WTC11 (cell line): ENCODE results near the gene TCTN1. TPM values are rescaled to one million over a fixed set of nuclear protein-coding genes. Genes with fewer than 3 reads are reported as not detected.

ENCODE experiments used
- ATAC-seq: fragments of 200-7000 bp; cut with Tn5 transposase; 2 replicates; pipeline ENCODE4 v1.10.0; 2021; ENCODE audit warnings: mild to moderate bottlenecking, moderate library complexity
- CTCF ChIA-PET: fragments of 300-600 bp; sonication (Branson Sonifier 250); formaldehyde crosslinking; loops from one replicate; lab custom pipeline; 2021; ENCODE audit warnings: antibody characterized with exemption; lab: Charles Lee
- POLR2A ChIA-PET: fragments of 350-600 bp; sonication (Branson Sonifier 250); formaldehyde crosslinking; loops from one replicate; lab custom pipeline; 2021; ENCODE audit warnings: antibody characterized with exemption; lab: Charles Lee
- DNase-seq: peaks from one replicate; pipeline ENCODE4 v3.0.0; 2021; ENCODE audit warnings: low spot score
- H3K27ac Mint-ChIP-seq: 2 replicates; pipeline ENCODE4 v1.8.0; 2021; ENCODE audit warnings: mixed read lengths
- H3K27me3 Mint-ChIP-seq: 2 replicates; pipeline ENCODE4 v1.8.0; 2021; ENCODE audit warnings: low read depth, mild to moderate bottlenecking, moderate library complexity, mixed read lengths
- H3K36me3 Mint-ChIP-seq: 2 replicates; pipeline ENCODE4 v1.8.0; 2021; ENCODE audit warnings: mixed read lengths
- H3K4me1 Mint-ChIP-seq: 2 replicates; pipeline ENCODE4 v1.8.0; 2022; ENCODE audit warnings: mixed read lengths
- H3K4me3 Mint-ChIP-seq: 2 replicates; pipeline ENCODE4 v1.8.0; 2021; ENCODE audit warnings: mild to moderate bottlenecking, moderate library complexity, mixed read lengths
- H3K9me3 Mint-ChIP-seq: 2 replicates; pipeline ENCODE4 v1.8.0; 2021; ENCODE audit warnings: mixed read lengths
- ETV6 ChIP-seq: sonication (generic); formaldehyde crosslinking; IDR thresholded peaks from 2 replicates; pipeline ENCODE4 v1.8.1; 2022; ENCODE audit warnings: mild to moderate bottlenecking, missing genetic modification reagents
- FOXJ3 ChIP-seq: sonication (generic); formaldehyde crosslinking; IDR thresholded peaks from 2 replicates; pipeline ENCODE4 v1.9.0; 2021; ENCODE audit warnings: missing genetic modification reagents, mild to moderate bottlenecking, borderline replicate concordance
- FOXK1 ChIP-seq: sonication (generic); formaldehyde crosslinking; IDR thresholded peaks from 2 replicates; pipeline ENCODE4 v1.8.0; 2022; ENCODE audit warnings: mild to moderate bottlenecking, moderate library complexity, missing genetic modification reagents
- MYBL2 ChIP-seq: sonication (generic); formaldehyde crosslinking; IDR thresholded peaks from 2 replicates; pipeline ENCODE4 v1.8.1; 2023; ENCODE audit warnings: mild to moderate bottlenecking, moderate library complexity, missing genetic modification reagents
- NFATC4 ChIP-seq: fragments of 250-450 bp; sonication (Bioruptor Pico); IDR thresholded peaks from 2 replicates; pipeline ENCODE4 v1.9.0; 2021; ENCODE audit warnings: mild to moderate bottlenecking
- OVOL2 ChIP-seq: fragments of 250-450 bp; sonication (Bioruptor Pico); IDR thresholded peaks from 2 replicates; pipeline ENCODE4 v1.9.0; 2021; ENCODE audit warnings: mild to moderate bottlenecking, borderline replicate concordance
- ZBTB21 ChIP-seq: sonication (generic); formaldehyde crosslinking; IDR thresholded peaks from 2 replicates; pipeline ENCODE4 v1.8.1; 2023; ENCODE audit warnings: mild to moderate bottlenecking, missing genetic modification reagents, borderline replicate concordance
- ZNF121 ChIP-seq: sonication (generic); formaldehyde crosslinking; IDR thresholded peaks from 2 replicates; pipeline ENCODE4 v1.8.0; 2023; ENCODE audit warnings: missing genetic modification reagents
- ZNF263 ChIP-seq: sonication (generic); formaldehyde crosslinking; IDR thresholded peaks from 2 replicates; pipeline ENCODE4 v1.8.1; 2022; ENCODE audit warnings: low read depth, mild to moderate bottlenecking, moderate library complexity, missing genetic modification reagents
- ZNF396 ChIP-seq: fragments of 250-450 bp; sonication (Bioruptor Pico); IDR thresholded peaks from 2 replicates; pipeline ENCODE4 v1.8.0; 2021; ENCODE audit warnings: mild to moderate bottlenecking, moderate library complexity, borderline replicate concordance
- total RNA-seq: library from RNA; stranded (reverse); gene quantifications from 3 replicates; pipeline ENCODE4 v1.2.3, GENCODE V29; 2021
- TF ChIP-seq, protein P1 (sequence below): sonication (generic); formaldehyde crosslinking; IDR thresholded peaks from 2 replicates; pipeline ENCODE4 v1.8.0; 2022; ENCODE audit warnings: mild to moderate bottlenecking, missing genetic modification reagents
- TF ChIP-seq, protein P2 (sequence below): fragments of 250-450 bp; sonication (Bioruptor Pico); IDR thresholded peaks from 2 replicates; pipeline ENCODE4 v1.9.0; 2021; ENCODE audit warnings: mild to moderate bottlenecking
- TF ChIP-seq, protein P3 (sequence below): fragments of 250-450 bp; sonication (Bioruptor Pico); conservative IDR thresholded peaks from 2 replicates; pipeline ENCODE4 v1.9.0; 2021; ENCODE audit warnings: mild to moderate bottlenecking
- TF ChIP-seq, protein P4 (sequence below): sonication (generic); formaldehyde crosslinking; IDR thresholded peaks from 2 replicates; pipeline ENCODE4 v1.8.0; 2023; ENCODE audit warnings: missing genetic modification reagents, mild to moderate bottlenecking, borderline replicate concordance
- TF ChIP-seq, protein P5 (sequence below): sonication (generic); formaldehyde crosslinking; IDR thresholded peaks from 2 replicates; pipeline ENCODE4 v1.8.0; 2022; ENCODE audit warnings: missing genetic modification reagents
- TF ChIP-seq, protein P6 (sequence below): sonication (generic); formaldehyde crosslinking; IDR thresholded peaks from 2 replicates; pipeline ENCODE4 v1.8.0; 2023; ENCODE audit warnings: mild to moderate bottlenecking, missing genetic modification reagents
- TF ChIP-seq, protein P7 (sequence below): sonication (generic); formaldehyde crosslinking; IDR thresholded peaks from 2 replicates; pipeline ENCODE4 v1.8.0; 2023; ENCODE audit warnings: missing genetic modification reagents

Gene TCTN1
- total RNA-seq, 1 experiment from 2014 or later, result 10.3 TPM

DNA sequence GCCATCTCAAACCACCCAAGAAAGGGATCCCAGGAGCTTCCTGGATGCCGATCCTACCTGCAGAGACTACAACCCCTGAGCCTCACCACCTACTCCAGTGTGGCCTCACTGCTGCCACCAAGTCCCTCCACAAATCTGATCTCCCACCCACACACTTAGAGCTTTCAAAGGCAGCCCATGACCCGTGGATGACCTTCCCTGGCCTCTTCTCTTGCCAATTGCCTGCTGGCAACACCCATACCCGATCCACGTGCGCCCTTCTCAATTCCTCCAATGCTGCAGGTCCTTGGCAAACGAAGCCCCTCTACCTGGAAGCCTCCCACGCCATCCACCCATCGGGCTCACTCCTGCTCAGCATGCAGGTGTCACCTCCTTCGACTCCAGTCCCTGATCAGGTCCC lies 44.3 kb downstream of the TCTN1 start:
- no peak overlapping the region for H3K27ac Mint-ChIP-seq
- POLR2A ChIA-PET, result interaction anchor here (0.7 kb wide), 1 partner anchor 12 kb away, joined by 3 read pairs; no protein-coding TSS in a partner anchor
- H3K4me3 Mint-ChIP-seq, result no peak overlapping the region
- TF ChIP-seq NFATC4 (no peak), FOXJ3 (CRISPR knock-in tag) (no peak), ZBTB21 (CRISPR knock-in tag) (no peak), ZNF263 (CRISPR knock-in tag) (no peak), ZNF121 (no peak), FOXK1 (CRISPR knock-in tag) (no peak), OVOL2 (CRISPR knock-in tag) (no peak), ZNF396 (CRISPR knock-in tag) (no peak), MYBL2 (CRISPR knock-in tag) (no peak), ETV6 (CRISPR knock-in tag) (no peak)
- TF ChIP-seq, protein P1, sequence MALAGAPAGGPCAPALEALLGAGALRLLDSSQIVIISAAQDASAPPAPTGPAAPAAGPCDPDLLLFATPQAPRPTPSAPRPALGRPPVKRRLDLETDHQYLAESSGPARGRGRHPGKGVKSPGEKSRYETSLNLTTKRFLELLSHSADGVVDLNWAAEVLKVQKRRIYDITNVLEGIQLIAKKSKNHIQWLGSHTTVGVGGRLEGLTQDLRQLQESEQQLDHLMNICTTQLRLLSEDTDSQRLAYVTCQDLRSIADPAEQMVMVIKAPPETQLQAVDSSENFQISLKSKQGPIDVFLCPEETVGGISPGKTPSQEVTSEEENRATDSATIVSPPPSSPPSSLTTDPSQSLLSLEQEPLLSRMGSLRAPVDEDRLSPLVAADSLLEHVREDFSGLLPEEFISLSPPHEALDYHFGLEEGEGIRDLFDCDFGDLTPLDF (CRISPR knock-in tag), result no peak
- TF ChIP-seq, protein P2, sequence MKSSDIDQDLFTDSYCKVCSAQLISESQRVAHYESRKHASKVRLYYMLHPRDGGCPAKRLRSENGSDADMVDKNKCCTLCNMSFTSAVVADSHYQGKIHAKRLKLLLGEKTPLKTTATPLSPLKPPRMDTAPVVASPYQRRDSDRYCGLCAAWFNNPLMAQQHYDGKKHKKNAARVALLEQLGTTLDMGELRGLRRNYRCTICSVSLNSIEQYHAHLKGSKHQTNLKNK (CRISPR knock-in tag), result no peak
- TF ChIP-seq, protein P3, sequence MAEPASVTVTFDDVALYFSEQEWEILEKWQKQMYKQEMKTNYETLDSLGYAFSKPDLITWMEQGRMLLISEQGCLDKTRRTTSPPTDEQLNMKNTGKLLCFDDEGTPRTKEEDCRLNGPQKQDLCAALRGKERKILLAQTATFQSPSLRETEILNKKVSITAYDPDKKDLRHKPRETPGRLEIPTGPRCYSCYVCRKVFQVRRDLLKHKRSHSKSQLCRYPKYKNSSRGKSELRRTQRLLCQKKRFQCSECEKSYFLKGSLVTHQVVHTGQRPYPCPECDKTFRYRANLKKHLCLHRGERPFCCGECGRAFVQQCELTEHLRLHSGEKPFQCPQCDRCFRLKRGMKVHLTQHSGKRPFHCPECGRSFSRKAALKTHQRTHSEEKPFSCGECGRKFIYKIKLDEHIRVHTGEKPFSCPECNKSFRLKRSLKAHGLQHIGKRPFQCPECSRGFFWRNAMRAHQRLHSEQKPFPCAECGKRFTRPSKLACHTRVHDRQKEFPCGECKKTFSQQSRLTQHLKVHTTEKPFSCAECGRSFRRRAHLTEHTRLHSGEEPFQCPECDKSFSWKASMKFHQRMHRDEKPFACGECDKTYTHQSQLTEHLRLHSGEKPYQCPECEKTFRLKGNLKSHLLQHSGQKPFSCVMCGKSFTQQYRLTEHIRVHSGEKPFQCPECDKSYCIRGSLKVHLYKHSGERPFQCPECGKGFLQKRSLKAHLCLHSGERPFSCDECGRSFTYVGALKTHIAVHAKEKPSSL, result no peak
- TF ChIP-seq, protein P4, sequence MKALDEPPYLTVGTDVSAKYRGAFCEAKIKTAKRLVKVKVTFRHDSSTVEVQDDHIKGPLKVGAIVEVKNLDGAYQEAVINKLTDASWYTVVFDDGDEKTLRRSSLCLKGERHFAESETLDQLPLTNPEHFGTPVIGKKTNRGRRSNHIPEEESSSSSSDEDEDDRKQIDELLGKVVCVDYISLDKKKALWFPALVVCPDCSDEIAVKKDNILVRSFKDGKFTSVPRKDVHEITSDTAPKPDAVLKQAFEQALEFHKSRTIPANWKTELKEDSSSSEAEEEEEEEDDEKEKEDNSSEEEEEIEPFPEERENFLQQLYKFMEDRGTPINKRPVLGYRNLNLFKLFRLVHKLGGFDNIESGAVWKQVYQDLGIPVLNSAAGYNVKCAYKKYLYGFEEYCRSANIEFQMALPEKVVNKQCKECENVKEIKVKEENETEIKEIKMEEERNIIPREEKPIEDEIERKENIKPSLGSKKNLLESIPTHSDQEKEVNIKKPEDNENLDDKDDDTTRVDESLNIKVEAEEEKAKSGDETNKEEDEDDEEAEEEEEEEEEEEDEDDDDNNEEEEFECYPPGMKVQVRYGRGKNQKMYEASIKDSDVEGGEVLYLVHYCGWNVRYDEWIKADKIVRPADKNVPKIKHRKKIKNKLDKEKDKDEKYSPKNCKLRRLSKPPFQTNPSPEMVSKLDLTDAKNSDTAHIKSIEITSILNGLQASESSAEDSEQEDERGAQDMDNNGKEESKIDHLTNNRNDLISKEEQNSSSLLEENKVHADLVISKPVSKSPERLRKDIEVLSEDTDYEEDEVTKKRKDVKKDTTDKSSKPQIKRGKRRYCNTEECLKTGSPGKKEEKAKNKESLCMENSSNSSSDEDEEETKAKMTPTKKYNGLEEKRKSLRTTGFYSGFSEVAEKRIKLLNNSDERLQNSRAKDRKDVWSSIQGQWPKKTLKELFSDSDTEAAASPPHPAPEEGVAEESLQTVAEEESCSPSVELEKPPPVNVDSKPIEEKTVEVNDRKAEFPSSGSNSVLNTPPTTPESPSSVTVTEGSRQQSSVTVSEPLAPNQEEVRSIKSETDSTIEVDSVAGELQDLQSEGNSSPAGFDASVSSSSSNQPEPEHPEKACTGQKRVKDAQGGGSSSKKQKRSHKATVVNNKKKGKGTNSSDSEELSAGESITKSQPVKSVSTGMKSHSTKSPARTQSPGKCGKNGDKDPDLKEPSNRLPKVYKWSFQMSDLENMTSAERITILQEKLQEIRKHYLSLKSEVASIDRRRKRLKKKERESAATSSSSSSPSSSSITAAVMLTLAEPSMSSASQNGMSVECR (CRISPR knock-in tag), result no peak
- TF ChIP-seq, protein P5, sequence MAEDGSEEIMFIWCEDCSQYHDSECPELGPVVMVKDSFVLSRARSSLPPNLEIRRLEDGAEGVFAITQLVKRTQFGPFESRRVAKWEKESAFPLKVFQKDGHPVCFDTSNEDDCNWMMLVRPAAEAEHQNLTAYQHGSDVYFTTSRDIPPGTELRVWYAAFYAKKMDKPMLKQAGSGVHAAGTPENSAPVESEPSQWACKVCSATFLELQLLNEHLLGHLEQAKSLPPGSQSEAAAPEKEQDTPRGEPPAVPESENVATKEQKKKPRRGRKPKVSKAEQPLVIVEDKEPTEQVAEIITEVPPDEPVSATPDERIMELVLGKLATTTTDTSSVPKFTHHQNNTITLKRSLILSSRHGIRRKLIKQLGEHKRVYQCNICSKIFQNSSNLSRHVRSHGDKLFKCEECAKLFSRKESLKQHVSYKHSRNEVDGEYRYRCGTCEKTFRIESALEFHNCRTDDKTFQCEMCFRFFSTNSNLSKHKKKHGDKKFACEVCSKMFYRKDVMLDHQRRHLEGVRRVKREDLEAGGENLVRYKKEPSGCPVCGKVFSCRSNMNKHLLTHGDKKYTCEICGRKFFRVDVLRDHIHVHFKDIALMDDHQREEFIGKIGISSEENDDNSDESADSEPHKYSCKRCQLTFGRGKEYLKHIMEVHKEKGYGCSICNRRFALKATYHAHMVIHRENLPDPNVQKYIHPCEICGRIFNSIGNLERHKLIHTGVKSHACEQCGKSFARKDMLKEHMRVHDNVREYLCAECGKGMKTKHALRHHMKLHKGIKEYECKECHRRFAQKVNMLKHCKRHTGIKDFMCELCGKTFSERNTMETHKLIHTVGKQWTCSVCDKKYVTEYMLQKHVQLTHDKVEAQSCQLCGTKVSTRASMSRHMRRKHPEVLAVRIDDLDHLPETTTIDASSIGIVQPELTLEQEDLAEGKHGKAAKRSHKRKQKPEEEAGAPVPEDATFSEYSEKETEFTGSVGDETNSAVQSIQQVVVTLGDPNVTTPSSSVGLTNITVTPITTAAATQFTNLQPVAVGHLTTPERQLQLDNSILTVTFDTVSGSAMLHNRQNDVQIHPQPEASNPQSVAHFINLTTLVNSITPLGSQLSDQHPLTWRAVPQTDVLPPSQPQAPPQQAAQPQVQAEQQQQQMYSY (CRISPR knock-in tag), result no peak
- TF ChIP-seq, protein P6, sequence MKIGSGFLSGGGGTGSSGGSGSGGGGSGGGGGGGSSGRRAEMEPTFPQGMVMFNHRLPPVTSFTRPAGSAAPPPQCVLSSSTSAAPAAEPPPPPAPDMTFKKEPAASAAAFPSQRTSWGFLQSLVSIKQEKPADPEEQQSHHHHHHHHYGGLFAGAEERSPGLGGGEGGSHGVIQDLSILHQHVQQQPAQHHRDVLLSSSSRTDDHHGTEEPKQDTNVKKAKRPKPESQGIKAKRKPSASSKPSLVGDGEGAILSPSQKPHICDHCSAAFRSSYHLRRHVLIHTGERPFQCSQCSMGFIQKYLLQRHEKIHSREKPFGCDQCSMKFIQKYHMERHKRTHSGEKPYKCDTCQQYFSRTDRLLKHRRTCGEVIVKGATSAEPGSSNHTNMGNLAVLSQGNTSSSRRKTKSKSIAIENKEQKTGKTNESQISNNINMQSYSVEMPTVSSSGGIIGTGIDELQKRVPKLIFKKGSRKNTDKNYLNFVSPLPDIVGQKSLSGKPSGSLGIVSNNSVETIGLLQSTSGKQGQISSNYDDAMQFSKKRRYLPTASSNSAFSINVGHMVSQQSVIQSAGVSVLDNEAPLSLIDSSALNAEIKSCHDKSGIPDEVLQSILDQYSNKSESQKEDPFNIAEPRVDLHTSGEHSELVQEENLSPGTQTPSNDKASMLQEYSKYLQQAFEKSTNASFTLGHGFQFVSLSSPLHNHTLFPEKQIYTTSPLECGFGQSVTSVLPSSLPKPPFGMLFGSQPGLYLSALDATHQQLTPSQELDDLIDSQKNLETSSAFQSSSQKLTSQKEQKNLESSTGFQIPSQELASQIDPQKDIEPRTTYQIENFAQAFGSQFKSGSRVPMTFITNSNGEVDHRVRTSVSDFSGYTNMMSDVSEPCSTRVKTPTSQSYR (CRISPR knock-in tag), result no peak
- TF ChIP-seq, protein P7, sequence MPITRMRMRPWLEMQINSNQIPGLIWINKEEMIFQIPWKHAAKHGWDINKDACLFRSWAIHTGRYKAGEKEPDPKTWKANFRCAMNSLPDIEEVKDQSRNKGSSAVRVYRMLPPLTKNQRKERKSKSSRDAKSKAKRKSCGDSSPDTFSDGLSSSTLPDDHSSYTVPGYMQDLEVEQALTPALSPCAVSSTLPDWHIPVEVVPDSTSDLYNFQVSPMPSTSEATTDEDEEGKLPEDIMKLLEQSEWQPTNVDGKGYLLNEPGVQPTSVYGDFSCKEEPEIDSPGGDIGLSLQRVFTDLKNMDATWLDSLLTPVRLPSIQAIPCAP (CRISPR knock-in tag), result no peak
- H3K27me3 Mint-ChIP-seq, result no peaks in the 10 kb centered on the region
- no peaks in the 10 kb centered on the region; the same call in 1 of the 2 replicates for H3K36me3 Mint-ChIP-seq
- H3K4me1 Mint-ChIP-seq, result peaks cover 13% of the 10 kb centered on the region
- ATAC-seq (no peak), DNase-seq (no peak)
- no peaks in the 10 kb centered on the region for H3K9me3 Mint-ChIP-seq
- CTCF ChIA-PET, result no interaction called here
